T-cell (primary cell): ENCODE measurements around the gene SH2D1A. TPM values are rescaled to one million over a fixed set of nuclear protein-coding genes. Genes with fewer than 3 reads are reported as not detected.
"Not testable (repeated sequence)": the region's sequence is repeated elsewhere in the genome, so short reads cannot be mapped to it uniquely, and the experiment has no call there.

Experiments
- ATAC-seq, 4 experiments: fragments of 200-7000 bp in 3 of 4; fragments of 150-1000 bp in 1 of 4; cut with Tn5 transposase; replicated peaks in 1 of 4; 1 replicate in 3 of 4; 2 replicates in 1 of 4; pipeline ENCODE4 v1.10.0; 2021; ENCODE audit warnings: moderate library complexity in 3 of 4, mild to moderate bottlenecking in 2 of 4, moderate number of reproducible peaks in 1 of 4
- CTCF ChIA-PET, 2 donors: fragments of 300-600 bp; sonication (Branson Sonifier 250); formaldehyde crosslinking; loops; one replicate each; lab custom pipeline; 2022; ENCODE audit warnings: antibody characterized with exemption in 2 of 2; lab: Charles Lee
- POLR2A ChIA-PET, 2 donors: fragments of 300-600 bp; sonication (Branson Sonifier 250); formaldehyde crosslinking; loops; one replicate each; lab custom pipeline; 2022; ENCODE audit warnings: antibody characterized with exemption in 2 of 2; lab: Charles Lee
- DNase-seq, 35 experiments: peaks; one replicate each; pipeline versions ENCODE4 v3.0.0 to v3.0.0-alpha.2; 2013 to 2023
- H3K27ac ChIP-seq: one replicate; pipeline ENCODE4 v1.5.1; 2013; ENCODE audit warnings: low read length
- H3K27me3 ChIP-seq, 2 experiments: replicated peaks in 1 of 2; 1 replicate in 1 of 2; 2 replicates in 1 of 2; pipeline versions ENCODE4 v1.6.1 to v1.7.0; 2013; ENCODE audit warnings: low read length in 1 of 2, mixed read lengths in 1 of 2; ENCODE audit not compliant: control insufficient read depth in 2 of 2, insufficient read depth in 2 of 2; ENCODE audit errors: extremely low read depth in 1 of 2
- H3K36me3 ChIP-seq, 2 donors: 1 replicate in 1 of 2; 2 replicates in 1 of 2; pipeline versions ENCODE4 v1.6.1 to v1.7.0; 2013; ENCODE audit warnings: low read length in 1 of 2; ENCODE audit not compliant: control insufficient read depth in 2 of 2, insufficient read depth in 1 of 2; ENCODE audit errors: extremely low read depth in 1 of 2
- H3K4me1 ChIP-seq, 2 experiments: 1 replicate in 1 of 2; 2 replicates in 1 of 2; pipeline versions ENCODE4 v1.6.1 to v1.7.0; 2013; ENCODE audit warnings: low read length in 2 of 2, mixed read lengths in 1 of 2; ENCODE audit not compliant: insufficient read depth in 2 of 2, control insufficient read depth in 1 of 2; ENCODE audit errors: extremely low read depth in 1 of 2
- H3K4me3 ChIP-seq, 2 donors: 1 replicate in 1 of 2; 2 replicates in 1 of 2; pipeline versions ENCODE4 v1.5.1 to v1.7.0; 2013; ENCODE audit warnings: mild to moderate bottlenecking in 2 of 2, low read length in 1 of 2, moderate library complexity in 1 of 2; ENCODE audit not compliant: control insufficient read depth in 1 of 2; ENCODE audit errors: extremely low read depth in 1 of 2
- H3K9me3 ChIP-seq: 2 replicates; pipeline ENCODE4 v1.7.0; 2013
- H3K27ac Mint-ChIP-seq, 2 donors: one replicate each; pipeline ENCODE4 v1.8.0; 2020 to 2021; ENCODE audit warnings: mild to moderate bottlenecking in 2 of 2, mixed read lengths in 2 of 2
- H3K27me3 Mint-ChIP-seq, 2 donors: one replicate each; pipeline ENCODE4 v1.8.0; 2021 to 2022; ENCODE audit warnings: mixed read lengths in 2 of 2
- H3K36me3 Mint-ChIP-seq: one replicate; pipeline ENCODE4 v1.8.0; 2021; ENCODE audit warnings: mixed read lengths
- H3K4me1 Mint-ChIP-seq, 3 donors: one replicate each; pipeline ENCODE4 v1.8.0; 2020 to 2022; ENCODE audit warnings: mixed read lengths in 3 of 3, mild to moderate bottlenecking in 1 of 3
- H3K4me3 Mint-ChIP-seq, 3 donors: one replicate each; pipeline ENCODE4 v1.8.0; 2020 to 2022; ENCODE audit warnings: mild to moderate bottlenecking in 3 of 3, mixed read lengths in 3 of 3, moderate library complexity in 3 of 3
- H3K9me3 Mint-ChIP-seq, 3 donors: one replicate each; pipeline ENCODE4 v1.8.0; 2020 to 2022; ENCODE audit warnings: mixed read lengths in 3 of 3
- WGBS: methylation state at CpG from one replicate; pipeline ENCODE4 v1.1.5; 2013; ENCODE audit warnings: missing lambda C conversion rate; ENCODE audit not compliant: insufficient coverage; 5-methylcytosine and 5-hydroxymethylcytosine counted together
- total RNA-seq, 35 experiments: library from RNA in 6 of 35; stranded (reverse) in 6 of 35; fragments of 120-200 nt in 1 of 35; gene quantifications; one replicate each; pipeline versions ENCODE4 v1.2.1 to v1.2.4 and lab custom pipeline; 2013 to 2026

Gene SH2D1A
- total RNA-seq, 5 donors from 2014 or later (not counting 1 experiment from before 2014, with no cell fraction given), result 32.1 to 43.8 (median 39.0) TPM

GRCh38 chrX:124332481-124333424 lies 13.6 kb upstream of the SH2D1A start, which contains the start of gene TEX13D:
Gene TEX13D (plus strand): TSS chrX:124332660. CDS start chrX:124332918, 258 bp downstream.
- Histone ChIP-seq H3K27me3 (no peaks in the 10 kb centered on the region), H3K36me3 (no peaks in the 10 kb centered on the region), H3K4me1 (peaks cover 7 to 17% of the 10 kb centered on the region in 2 experiments), H3K27ac (no peak within 1 kb of the TSS), H3K9me3 (no peaks in the 10 kb centered on the region), H3K4me3 (no peak within 1 kb of the TSS)
- H3K27me3 Mint-ChIP-seq, result no peaks in the 10 kb centered on the region
- no peak within 1 kb of the TSS for H3K4me3 Mint-ChIP-seq
- ChIA-PET POLR2A (no interaction called here), CTCF (no interaction called here)
- peaks cover 14 to 18% (median 17%) of the 10 kb centered on the region in 3 donors for H3K4me1 Mint-ChIP-seq
- ATAC-seq (no peak), DNase-seq (no peak)
- H3K9me3 Mint-ChIP-seq, result no peaks in the 10 kb centered on the region
- no peak within 1 kb of the TSS for H3K27ac Mint-ChIP-seq
- 96% methylated on average over 35 of the region's 57 CpGs for WGBS
- H3K36me3 Mint-ChIP-seq, result no peaks in the 10 kb centered on the region

GRCh38 chrX:124333862-124334261 lies 12.5 kb upstream of the SH2D1A start:
- Histone ChIP-seq H3K4me1 (peaks cover 10 to 24% of the 10 kb centered on the region in 2 experiments), H3K27ac (no peak overlapping the region), H3K4me3 (no peak overlapping the region), H3K36me3 (no peaks in the 10 kb centered on the region), H3K9me3 (no peaks in the 10 kb centered on the region), H3K27me3 (no peaks in the 10 kb centered on the region)
- Mint-ChIP-seq H3K4me3 (no peak overlapping the region), H3K27me3 (no peaks in the 10 kb centered on the region), H3K9me3 (no peaks in the 10 kb centered on the region), H3K36me3 (no peaks in the 10 kb centered on the region), H3K27ac (no peak overlapping the region), H3K4me1 (peaks cover 14 to 18% (median 15%) of the 10 kb centered on the region in 3 donors)
- POLR2A ChIA-PET, result no interaction called here
- CTCF ChIA-PET, result interaction anchor here in 1 of 2 donors (0.5 kb wide), 1 partner anchor 96 kb away, joined by 3 read pairs; no protein-coding TSS in a partner anchor
- DNase-seq (no peak), ATAC-seq (no peak)
- 96% methylated on average over 5 of the region's 6 CpGs for WGBS

GRCh38 chrX:124334555-124334954 lies 11.8 kb upstream of the SH2D1A start:
- DNase-seq, H3K36me3 ChIP-seq, H3K27me3 Mint-ChIP-seq, H3K4me3 Mint-ChIP-seq, H3K9me3 Mint-ChIP-seq, H3K27ac ChIP-seq, H3K27me3 ChIP-seq, H3K4me3 ChIP-seq, POLR2A ChIA-PET, H3K9me3 ChIP-seq, CTCF ChIA-PET, H3K27ac Mint-ChIP-seq, ATAC-seq, H3K36me3 Mint-ChIP-seq: not testable (repeated sequence)
- H3K4me1 ChIP-seq, result peaks cover 14 to 24% of the 10 kb centered on the region in 2 experiments
- peaks cover 18 to 20% (median 20%) of the 10 kb centered on the region in 3 donors for H3K4me1 Mint-ChIP-seq
- WGBS, result no CpG with 5 or more reads among the region's 2 CpGs

- H3K27ac ChIP-seq, result no peak overlapping the region
- Mint-ChIP-seq H3K4me1 (peaks cover 15 to 21% (median 18%) of the 10 kb centered on the region in 3 donors), H3K36me3 (no peaks in the 10 kb centered on the region), H3K9me3 (no peaks in the 10 kb centered on the region), H3K27me3 (no peaks in the 10 kb centered on the region), H3K4me3 (no peak overlapping the region), H3K27ac (peak overlapping the region; percentile 1)
- H3K4me3 ChIP-seq, result no peak overlapping the region
- ATAC-seq (no peak), DNase-seq (no peak)
- ChIA-PET POLR2A (no interaction called here), CTCF (no interaction called here)
- H3K9me3 ChIP-seq, result no peaks in the 10 kb centered on the region
- H3K4me1 ChIP-seq, result peaks cover 16 to 24% of the 10 kb centered on the region in 2 experiments
- 83% methylated on average over 1 of the region's 1 CpG for WGBS
- H3K27me3 ChIP-seq, result no peaks in the 10 kb centered on the region
- H3K36me3 ChIP-seq, result no peaks in the 10 kb centered on the region
These were observed 10.8 kb upstream of the SH2D1A start for GRCh38 chrX:124335598-124335997.

- ChIA-PET CTCF (interaction anchor here in 1 of 2 donors (0.8 kb wide), 1 partner anchor 19 kb away, joined by 5 read pairs; no protein-coding TSS in a partner anchor), POLR2A (no interaction called here)
- Mint-ChIP-seq H3K36me3 (no peaks in the 10 kb centered on the region), H3K27ac (no peak overlapping the region), H3K9me3 (no peaks in the 10 kb centered on the region), H3K4me3 (no peak overlapping the region), H3K4me1 (peaks cover 28 to 35% (median 33%) of the 10 kb centered on the region in 3 donors), H3K27me3 (no peaks in the 10 kb centered on the region)
- no peaks in the 10 kb centered on the region for H3K27me3 ChIP-seq
- DNase-seq (no peak), ATAC-seq (no peak)
- H3K36me3 ChIP-seq, result no peaks in the 10 kb centered on the region
- H3K4me1 ChIP-seq, result peaks cover 26 to 29% of the 10 kb centered on the region in 2 experiments
- no peaks in the 10 kb centered on the region for H3K9me3 ChIP-seq
- WGBS, result no CpG with 5 or more reads among the region's 1 CpG
- H3K27ac ChIP-seq, result no peak overlapping the region
- H3K4me3 ChIP-seq, result no peak overlapping the region
These were observed 8.4 kb upstream of the SH2D1A start for GRCh38 chrX:124337916-124338315.

GRCh38 chrX:124338733-124339514 lies 7.4 kb upstream of the SH2D1A start:
- H3K27ac ChIP-seq, result peak overlapping the region; percentile 44
- no peak overlapping the region for H3K4me3 ChIP-seq
- no CpG with 5 or more reads among the region's 6 CpGs for WGBS
- H3K27me3 ChIP-seq, result no peaks in the 10 kb centered on the region
- Mint-ChIP-seq H3K27me3 (no peaks in the 10 kb centered on the region), H3K27ac (peak overlapping the region; percentile 72 to 76), H3K4me1 (peaks cover 37 to 45% (median 43%) of the 10 kb centered on the region in 3 donors), H3K9me3 (no peaks in the 10 kb centered on the region), H3K36me3 (no peaks in the 10 kb centered on the region), H3K4me3 (no peak overlapping the region)
- H3K4me1 ChIP-seq, result peaks cover 26 to 32% of the 10 kb centered on the region in 2 experiments
- H3K9me3 ChIP-seq, result no peaks in the 10 kb centered on the region
- ChIA-PET POLR2A (interaction anchor here in 1 of 2 donors (0.7 kb wide), 1 partner anchor 240 kb away, joined by 5 read pairs; no protein-coding TSS in a partner anchor), CTCF (no interaction called here)
- DNase-seq, result peak in 29 of 35 experiments; percentile 16 to 75 (median 38)
- no peaks in the 10 kb centered on the region for H3K36me3 ChIP-seq
- peak; percentile 82 to 90 (median 86) for ATAC-seq
